Stimulated activated CD8-positive, alpha-beta memory T cell treated with anti-CD3 and anti-CD28 coated beads, Interleukin-15, amount 100 ng/mL, for 1 hour (primary cell): Measurements from ENCODE around the gene NR1D2.
"Not testable (repeated sequence)": the region's sequence is repeated elsewhere in the genome, so short reads cannot be mapped to it uniquely, and the experiment has no call there.

Source experiments
- DNase-seq: peaks from one replicate; pipeline ENCODE4 v3.0.0-alpha.2; 2020; ENCODE audit warnings: low read depth

Gene NR1D2

DNA sequence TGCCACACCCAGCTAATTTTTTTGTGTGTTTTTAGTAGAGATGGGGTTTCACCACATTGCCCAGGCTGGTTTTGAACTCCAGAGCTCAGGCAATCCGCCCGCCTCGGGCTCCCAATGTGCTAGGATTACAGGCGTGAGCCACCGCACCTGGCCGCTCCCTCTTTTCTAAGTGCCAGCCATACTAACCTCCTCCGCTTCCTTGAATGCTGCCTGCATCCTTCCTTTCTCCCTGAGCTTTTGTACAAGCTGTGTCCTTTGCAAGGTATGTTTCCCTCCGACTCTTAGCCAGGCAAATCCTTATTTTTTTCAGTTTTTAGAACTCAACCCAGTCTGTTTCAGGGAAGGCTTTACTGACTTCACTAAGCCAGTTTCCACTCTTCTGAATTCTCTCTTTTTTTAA, 60.6 kb downstream of the NR1D2 start:
- DNase-seq, result no peak

DNA sequence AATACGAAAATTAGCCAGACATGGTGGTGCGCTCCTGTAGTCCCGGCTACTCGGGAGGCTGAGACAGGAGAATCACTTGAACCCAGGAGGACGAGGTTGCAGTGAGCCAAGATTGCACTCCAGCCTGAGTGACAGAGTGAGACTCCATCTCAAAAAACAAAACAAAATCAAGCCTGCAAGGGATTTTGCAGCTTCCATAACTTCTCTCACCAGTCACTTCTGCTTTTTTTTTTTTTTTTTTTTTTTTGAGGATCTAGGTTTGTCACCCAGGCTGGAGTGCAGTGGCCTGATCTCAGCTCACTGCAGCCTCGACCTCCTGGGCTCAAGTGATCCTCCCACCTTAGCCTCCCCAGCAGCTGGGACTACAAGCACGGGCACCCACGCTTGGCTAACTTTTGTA, 65.7 kb downstream of the NR1D2 start:
- not testable (repeated sequence) for DNase-seq

DNA sequence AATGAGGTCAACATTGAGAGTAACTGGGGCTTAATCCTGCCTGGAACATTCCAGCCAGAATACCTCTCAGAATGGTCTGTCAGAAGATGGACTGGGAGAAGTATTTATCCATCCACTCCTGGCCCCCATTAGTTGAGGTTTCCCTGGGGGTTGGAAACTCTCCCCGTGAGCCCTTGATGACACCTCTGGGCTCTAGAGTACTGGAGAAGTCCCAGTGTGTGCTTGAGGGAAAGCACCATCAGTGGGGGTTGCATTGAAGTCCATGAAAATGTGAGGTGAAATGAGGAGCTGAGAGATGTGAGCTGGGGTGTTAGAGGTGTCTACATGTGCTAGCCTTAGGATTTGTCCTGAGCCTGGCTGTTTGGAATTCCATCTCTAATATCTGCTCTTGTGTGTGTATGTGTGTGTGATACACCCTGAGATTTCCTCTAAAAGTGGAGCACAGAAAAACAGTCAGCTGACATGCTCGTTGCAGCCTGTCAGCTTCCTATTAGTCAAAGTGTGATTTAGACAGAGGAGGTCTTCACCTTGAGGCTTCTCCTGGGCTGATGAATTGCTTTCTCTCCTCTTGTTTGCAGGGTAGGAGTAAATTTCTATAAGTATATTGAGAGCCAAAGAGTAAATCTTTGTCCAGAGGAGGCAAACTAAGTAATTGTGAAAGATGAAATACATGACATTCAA, 67.6 kb downstream of the NR1D2 start:
- no peak for DNase-seq

DNA sequence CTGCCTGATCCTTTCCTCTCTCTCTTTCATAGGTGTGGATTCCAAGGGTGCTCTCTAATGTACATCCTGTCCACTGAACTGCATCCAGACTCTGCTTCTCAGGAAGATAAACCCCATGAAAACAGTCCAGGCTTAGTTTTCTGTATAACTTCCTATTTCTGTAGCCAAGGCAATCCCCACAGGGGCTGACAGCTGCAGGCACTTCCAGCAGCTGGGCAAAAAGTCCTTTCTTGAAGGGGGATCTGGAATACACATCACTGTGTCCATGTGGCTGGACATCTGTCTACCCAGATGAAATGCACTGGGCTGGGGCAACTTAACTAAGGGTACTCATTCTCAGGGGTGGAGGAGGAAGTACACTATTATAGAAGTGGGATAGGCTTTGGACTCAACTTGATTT, 72.2 kb downstream of the NR1D2 start:
- no peak for DNase-seq

DNA sequence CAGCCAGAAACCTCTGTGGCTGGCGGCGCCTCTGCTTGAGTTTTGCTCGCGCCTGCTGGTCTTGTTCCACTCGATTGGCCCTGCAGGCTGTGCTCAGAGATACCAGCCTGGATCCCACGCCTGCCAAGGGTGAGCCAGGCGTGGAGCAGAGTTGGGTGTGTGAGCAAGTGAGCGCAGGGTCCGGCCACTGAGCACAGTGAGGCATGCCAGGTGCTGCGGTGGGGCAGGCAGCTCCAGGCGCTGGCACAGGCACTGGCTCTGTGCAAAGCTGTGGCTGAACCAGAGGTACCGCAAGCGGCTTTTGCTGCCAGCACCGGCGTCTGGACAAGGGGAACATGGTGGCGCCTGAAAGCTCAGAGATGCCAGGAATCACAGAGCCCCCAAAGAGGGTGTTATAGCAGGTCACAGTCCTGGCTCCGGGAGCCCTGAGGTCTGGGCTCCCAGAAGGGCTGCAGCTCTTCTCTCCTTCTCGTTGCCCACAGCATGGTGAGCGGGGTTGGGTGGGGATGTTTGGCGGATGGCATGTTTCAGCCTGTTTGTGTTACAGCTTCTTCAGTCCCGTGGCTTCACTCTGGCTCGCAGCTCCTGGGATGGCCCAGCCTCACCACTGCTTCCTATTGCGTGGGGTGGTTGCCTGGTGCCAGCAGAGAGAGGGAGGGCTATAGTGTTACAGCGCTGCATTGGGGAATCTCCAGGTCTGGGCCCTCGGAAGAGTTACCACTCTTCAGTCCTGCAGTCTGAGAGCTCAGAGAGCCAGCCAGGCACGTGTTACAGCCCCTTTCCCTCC, 73.9 kb downstream of the NR1D2 start:
- no peak for DNase-seq

DNA sequence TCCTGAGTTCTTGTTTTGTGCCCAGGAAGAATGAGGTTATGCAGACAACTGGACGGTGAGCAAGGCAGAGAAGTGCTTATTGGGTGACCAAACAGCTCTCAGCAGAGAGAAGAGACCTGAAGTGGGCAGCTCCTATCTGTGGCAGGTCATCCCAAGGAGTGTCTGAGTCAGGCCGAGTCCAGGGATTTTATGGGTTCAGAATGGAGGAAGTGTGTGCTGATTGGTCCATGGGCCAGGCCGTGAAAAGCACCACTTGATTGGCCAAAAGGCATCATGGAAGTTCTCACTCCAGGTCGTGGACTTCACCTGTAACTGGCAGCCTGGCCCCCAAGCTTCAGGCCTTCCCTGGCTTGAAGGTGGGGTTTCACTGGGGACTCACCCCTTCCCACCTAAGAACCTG, 74.5 kb downstream of the NR1D2 start:
- no peak for DNase-seq

DNA sequence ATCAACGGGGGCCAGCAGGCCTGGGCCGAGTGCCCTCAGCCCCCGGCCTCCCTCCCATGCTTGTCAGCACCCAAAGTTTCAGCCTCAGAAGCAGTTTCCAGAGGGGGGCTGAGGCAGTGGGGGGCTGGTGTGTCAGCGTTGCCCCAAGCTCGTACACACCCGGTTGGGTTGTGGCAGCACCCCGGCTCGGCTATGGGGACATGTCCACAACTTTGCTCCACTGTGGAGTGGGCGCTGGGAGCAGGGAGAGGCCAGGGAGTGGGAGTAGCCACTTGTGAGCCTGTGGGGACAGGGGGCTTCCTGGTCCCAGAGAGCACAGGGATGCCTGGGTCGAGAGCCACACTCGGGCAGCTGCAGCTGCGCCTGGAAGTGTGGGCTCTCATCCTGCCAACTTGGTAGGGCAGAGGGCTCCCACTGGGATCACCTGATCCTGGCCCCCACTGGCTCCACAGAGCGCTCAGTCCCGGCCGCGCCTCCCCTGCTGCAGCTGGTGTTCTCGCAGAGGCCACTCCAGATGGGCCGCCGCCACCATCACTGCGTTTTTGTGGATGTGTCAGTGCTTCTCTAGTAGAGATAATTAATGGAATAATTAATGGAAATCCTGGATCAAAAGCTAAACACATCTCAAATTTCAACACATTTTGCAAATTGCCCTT, 75.1 kb downstream of the NR1D2 start:
- no peak for DNase-seq

DNA sequence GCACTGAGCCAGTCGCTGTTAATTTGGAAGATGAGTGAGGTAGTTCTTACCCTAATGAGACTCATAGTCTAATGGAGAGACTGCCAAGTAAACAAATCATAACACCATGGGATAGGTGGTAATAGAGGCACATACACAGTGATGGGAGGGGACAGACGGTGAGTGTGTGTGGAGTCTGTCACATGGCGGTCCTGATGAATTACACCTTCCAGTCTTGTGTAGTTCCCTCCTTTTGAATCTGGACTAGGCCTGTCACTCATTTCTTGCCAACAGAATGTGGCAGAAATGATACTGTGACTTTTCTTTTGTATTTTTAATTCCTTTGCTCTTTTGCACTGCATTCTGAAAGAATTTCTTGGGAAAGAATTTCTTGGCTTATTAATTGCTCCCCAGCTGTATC, 78.1 kb downstream of the NR1D2 start:
- DNase-seq, result no peak

DNA sequence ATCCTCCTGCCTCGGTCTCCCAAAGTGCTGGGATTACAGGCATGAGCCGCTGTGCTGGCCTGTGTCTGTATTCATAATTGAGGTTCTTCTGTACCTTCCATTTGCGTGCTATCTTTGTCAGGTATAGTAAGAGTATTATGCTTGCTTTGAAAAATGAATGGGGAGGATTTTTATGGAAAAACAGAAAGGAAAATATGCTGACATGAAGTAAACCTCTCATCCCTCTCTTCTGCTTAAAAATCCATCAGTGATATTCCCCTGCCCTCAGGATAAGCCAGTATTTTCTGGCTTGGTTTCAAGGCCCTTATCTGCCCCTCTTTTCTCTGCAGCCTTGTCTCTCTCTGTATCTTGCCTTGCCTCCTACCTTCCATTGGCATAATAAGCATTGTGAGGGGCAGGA, 80.7 kb downstream of the NR1D2 start:
- DNase-seq, result no peak

DNA sequence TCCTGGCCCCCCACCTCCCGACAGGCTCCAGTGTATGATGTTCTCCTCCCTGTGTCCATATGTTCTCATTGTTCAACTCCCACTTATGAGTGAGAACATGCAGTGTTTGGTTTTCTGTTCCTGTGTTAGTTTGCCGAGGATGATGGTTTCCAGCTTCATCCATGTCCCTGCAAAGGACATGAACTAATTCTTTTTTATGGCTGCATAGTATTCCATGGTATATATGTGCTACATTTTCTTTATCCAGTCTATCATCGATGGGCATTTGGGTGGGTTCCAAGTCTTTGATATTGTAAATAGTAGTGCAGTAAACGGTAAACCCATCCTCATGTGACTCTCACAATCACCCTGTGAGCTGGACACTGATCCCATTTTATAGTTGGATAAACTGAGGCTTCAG, 81.6 kb downstream of the NR1D2 start:
- not testable (repeated sequence) for DNase-seq

DNA sequence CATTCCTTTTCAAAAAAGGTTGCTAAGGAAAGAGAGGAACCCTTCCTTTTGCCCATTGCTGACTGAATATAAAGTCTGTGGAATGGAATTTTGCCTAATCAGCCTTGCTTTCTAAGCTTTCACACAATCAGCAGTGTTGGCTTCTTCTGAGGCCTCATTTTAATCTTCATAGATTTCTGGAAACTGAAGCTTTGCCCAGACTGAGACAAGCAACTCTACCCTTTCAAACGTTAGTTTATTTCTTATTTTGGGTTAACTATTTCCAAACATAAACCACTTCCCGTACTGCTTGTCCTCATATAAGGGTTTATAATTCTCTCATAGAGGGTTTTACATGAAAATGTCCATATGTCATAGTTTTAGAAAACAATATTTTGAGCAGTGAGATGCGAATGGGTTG, 82.9 kb downstream of the NR1D2 start:
- DNase-seq, result no peak
